H1 (cell line): ENCODE results near the gene SOX6. TPM values are rescaled to one million over a fixed set of nuclear protein-coding genes. Genes with fewer than 3 reads are reported as not detected.

Experiments used
- CTCF ChIA-PET: fragments of 300-600 bp; sonication (Branson Sonifier 250); formaldehyde crosslinking; loops from one replicate; lab custom pipeline; 2021; ENCODE audit not compliant: partially characterized antibody; lab: Charles Lee
- POLR2A ChIA-PET: fragments of 300-600 bp; sonication (Branson Sonifier 250); formaldehyde crosslinking; loops from one replicate; lab custom pipeline; 2021; ENCODE audit warnings: inconsistent platforms; ENCODE audit not compliant: partially characterized antibody; lab: Charles Lee
- DNase-seq, 2 experiments: peaks; one replicate each; pipeline versions ENCODE4 v3.0.0 to v3.0.0-alpha.2; 2010 to 2022; ENCODE audit warnings: low spot score in 2 of 2, low read depth in 1 of 2, mixed read lengths in 1 of 2
- FAIRE-seq: peaks from 2 replicates; lab custom pipeline; 2011; peaks lifted over from hg19 to GRCh38; lab: Jason Lieb, UNC
- H2AFZ ChIP-seq: 2 replicates; pipeline ENCODE4 v1.8.1; 2012; ENCODE audit warnings: low read length, inconsistent platforms
- H2AK5ac ChIP-seq: 2 replicates; pipeline ENCODE4 v1.6.1; 2013; ENCODE audit warnings: low read depth, low read length
- H2BK120ac ChIP-seq: replicated peaks from 2 replicates; pipeline ENCODE3; 2013; ENCODE audit warnings: low read depth, low read length, inconsistent platforms
- H2BK12ac ChIP-seq: 2 replicates; pipeline ENCODE4 v1.6.1; 2013; ENCODE audit warnings: low read depth, low read length
- H2BK15ac ChIP-seq: 2 replicates; pipeline ENCODE4 v1.6.1; 2013; ENCODE audit warnings: low read length
- H2BK20ac ChIP-seq: 2 replicates; pipeline ENCODE4 v1.6.1; 2013; ENCODE audit warnings: low read length
- H2BK5ac ChIP-seq: 2 replicates; pipeline ENCODE4 v1.6.1; 2013; ENCODE audit warnings: low read depth, low read length
- H3K14ac ChIP-seq: 2 replicates; pipeline ENCODE4 v1.6.1; 2013; ENCODE audit warnings: inconsistent platforms; ENCODE audit not compliant: insufficient read length
- H3K18ac ChIP-seq: 2 replicates; pipeline ENCODE4 v1.6.1; 2013; ENCODE audit warnings: low read length; ENCODE audit errors: extremely low read depth
- H3K23ac ChIP-seq: 2 replicates; pipeline ENCODE4 v1.6.1; 2013; ENCODE audit warnings: inconsistent platforms; ENCODE audit not compliant: insufficient read length
- H3K23me2 ChIP-seq: 2 replicates; pipeline ENCODE4 v1.6.1; 2013; ENCODE audit warnings: low read depth, low read length
- H3K27ac ChIP-seq: 2 replicates; pipeline ENCODE4 v1.6.1; 2011; ENCODE audit warnings: low read depth, low read length, inconsistent platforms
- H3K27me3 ChIP-seq, 4 experiments: replicated peaks in 1 of 4; 1 replicate in 1 of 4; 2 replicates in 3 of 4; pipeline versions ENCODE4 v1.6.1 to v1.8.1; 2011 to 2013; ENCODE audit warnings: low read length in 3 of 4, mild to moderate bottlenecking in 3 of 4, inconsistent platforms in 2 of 4, mixed read lengths in 2 of 4, moderate library complexity in 1 of 4; ENCODE audit not compliant: control insufficient read depth in 3 of 4, insufficient read depth in 3 of 4; ENCODE audit errors: extremely low read depth in 1 of 4
- H3K36me3 ChIP-seq, 4 experiments: 2 replicates each; pipeline versions ENCODE4 v1.6.1 to v1.8.1; 2011 to 2013; ENCODE audit warnings: mild to moderate bottlenecking in 4 of 4, low read length in 3 of 4, moderate library complexity in 2 of 4, control low read depth in 1 of 4, inconsistent platforms in 1 of 4; ENCODE audit not compliant: insufficient read depth in 4 of 4, control insufficient read depth in 2 of 4
- H3K4ac ChIP-seq: replicated peaks from 2 replicates; pipeline ENCODE3; 2013; ENCODE audit warnings: low read length, low read depth, mixed read lengths, inconsistent platforms; ENCODE audit not compliant: insufficient read length
- H3K4me1 ChIP-seq, 4 experiments: replicated peaks in 1 of 4; 1 replicate in 1 of 4; 2 replicates in 3 of 4; pipeline versions ENCODE4 v1.6.1 to v1.8.1; 2011 to 2013; ENCODE audit warnings: low read length in 3 of 4, inconsistent platforms in 2 of 4, mixed read lengths in 1 of 4; ENCODE audit not compliant: insufficient read depth in 4 of 4, control insufficient read depth in 3 of 4
- H3K4me2 ChIP-seq, 2 experiments: 2 replicates each; pipeline versions ENCODE4 v1.6.1 to v1.8.1; 2011 to 2013; ENCODE audit warnings: low read depth in 2 of 2, low read length in 2 of 2, control low read depth in 1 of 2, inconsistent platforms in 1 of 2, mild to moderate bottlenecking in 1 of 2; ENCODE audit not compliant: insufficient read depth in 1 of 2
- H3K4me3 ChIP-seq, 4 experiments: fragments of 200-600, 300-600 bp in 1 of 4; sonication (generic), shearing (Covaris generic), sonication (Bioruptor Twin) in 1 of 4; 2 replicates each; pipeline versions ENCODE4 v1.5.1 to v1.8.1; 2011 to 2016; ENCODE audit warnings: low read length in 4 of 4, low read depth in 3 of 4, control low read depth in 2 of 4, inconsistent platforms in 2 of 4, mild to moderate bottlenecking in 2 of 4, mixed read lengths in 1 of 4, moderate library complexity in 1 of 4; ENCODE audit not compliant: insufficient read depth in 2 of 4; ENCODE audit errors: extremely low read depth in 1 of 4
- H3K56ac ChIP-seq: replicated peaks from 2 replicates; pipeline ENCODE3; 2013; ENCODE audit warnings: low read depth, mild to moderate bottlenecking, mixed read lengths, low read length, inconsistent platforms; ENCODE audit not compliant: insufficient read length
- H3K79me1 ChIP-seq: 2 replicates; pipeline ENCODE4 v1.6.1; 2013; ENCODE audit warnings: low read depth, low read length, control low read depth
- H3K79me2 ChIP-seq, 2 experiments: 2 replicates each; pipeline versions ENCODE4 v1.6.1 to v1.8.1; 2012 to 2013; ENCODE audit warnings: low read length in 2 of 2, mild to moderate bottlenecking in 2 of 2, inconsistent platforms in 1 of 2; ENCODE audit not compliant: insufficient read depth in 2 of 2, control insufficient read depth in 1 of 2
- H3K9ac ChIP-seq, 4 experiments: replicated peaks in 1 of 4; 1 replicate in 1 of 4; 2 replicates in 3 of 4; pipeline versions ENCODE4 v1.6.1 to v1.8.1; 2011 to 2013; ENCODE audit warnings: low read depth in 3 of 4, low read length in 3 of 4, control low read depth in 2 of 4, mild to moderate bottlenecking in 2 of 4, moderate library complexity in 2 of 4, inconsistent platforms in 1 of 4; ENCODE audit errors: extremely low read depth in 1 of 4
- H3K9me3 ChIP-seq, 2 experiments: 2 replicates each; pipeline versions ENCODE4 v1.6.1 to v1.8.1; 2012 to 2013; ENCODE audit warnings: mild to moderate bottlenecking in 2 of 2, moderate library complexity in 2 of 2, control low read depth in 1 of 2, inconsistent platforms in 1 of 2, low read depth in 1 of 2, low read length in 1 of 2, mixed read lengths in 1 of 2; ENCODE audit not compliant: insufficient read depth in 2 of 2
- H4K20me1 ChIP-seq, 2 experiments: replicated peaks in 1 of 2; 2 replicates each; pipeline versions ENCODE3 to v1.8.1; 2011 to 2013; ENCODE audit warnings: inconsistent platforms in 2 of 2, low read length in 2 of 2, mild to moderate bottlenecking in 1 of 2; ENCODE audit not compliant: insufficient read depth in 2 of 2, control insufficient read depth in 1 of 2
- H4K5ac ChIP-seq: 2 replicates; pipeline ENCODE4 v1.6.1; 2013; ENCODE audit warnings: low read length, low read depth, mixed read lengths, inconsistent platforms; ENCODE audit not compliant: insufficient read length
- H4K8ac ChIP-seq: 2 replicates; pipeline ENCODE4 v1.8.0; 2013; ENCODE audit warnings: mild to moderate bottlenecking, moderate library complexity, low read length, inconsistent platforms; ENCODE audit not compliant: insufficient read depth; ENCODE audit errors: extremely low read depth
- H4K91ac ChIP-seq: replicated peaks from 2 replicates; pipeline ENCODE3; 2013; ENCODE audit warnings: low read length, mixed read lengths, inconsistent platforms; ENCODE audit not compliant: insufficient read length
- BCL11A ChIP-seq, 2 experiments: IDR thresholded peaks; one replicate each; pipeline ENCODE4 v1.6.1; 2011; ENCODE audit warnings: low read depth in 2 of 2, low read length in 2 of 2, mild to moderate bottlenecking in 2 of 2
- CEBPB ChIP-seq: IDR thresholded peaks from 2 replicates; pipeline ENCODE4 v1.6.1; 2012; ENCODE audit warnings: low read depth, low read length
- EZH2 ChIP-seq: fragments of 200-600 bp; sonication (generic); IDR thresholded peaks from 2 replicates; pipeline ENCODE4 v1.7.1; 2012; ENCODE audit warnings: low read depth, mild to moderate bottlenecking, moderate library complexity, low read length, inconsistent platforms; ENCODE audit not compliant: severe bottlenecking
- HDAC6 ChIP-seq: IDR thresholded peaks from one replicate; pipeline ENCODE4 v1.7.1; 2012; ENCODE audit warnings: low read depth, mild to moderate bottlenecking, inconsistent platforms, low read length, moderate library complexity
- MAFK ChIP-seq: IDR thresholded peaks from 2 replicates; pipeline ENCODE4 v1.6.1; 2012; ENCODE audit warnings: low read depth, mild to moderate bottlenecking, improper control_type of control experiment, low read length
- NRF1 ChIP-seq: IDR thresholded peaks from 2 replicates; pipeline ENCODE4 v1.6.1; 2011; ENCODE audit warnings: mild to moderate bottlenecking, low read depth, low read length, improper control_type of control experiment
- PHF8 ChIP-seq: fragments of 200-600 bp; sonication (generic); conservative IDR thresholded peaks from 2 replicates; pipeline ENCODE4 v1.7.1; 2012; ENCODE audit warnings: low read depth, mild to moderate bottlenecking, inconsistent platforms, low read length, moderate library complexity
- RFX5 ChIP-seq: IDR thresholded peaks from 2 replicates; pipeline ENCODE4 v1.6.1; 2011; ENCODE audit warnings: low read depth, low read length, improper control_type of control experiment, borderline replicate concordance
- RNF2 ChIP-seq: fragments of 200-900, 300-1000 bp; sonication (generic); IDR thresholded peaks from 2 replicates; pipeline ENCODE4 v1.7.1; 2016; ENCODE audit warnings: borderline replicate concordance, low read depth, mild to moderate bottlenecking, antibody characterized with exemption, low read length; ENCODE audit not compliant: poor library complexity, severe bottlenecking; ENCODE audit errors: missing control alignments
- SIRT6 ChIP-seq: IDR thresholded peaks from one replicate; pipeline ENCODE4 v1.7.1; 2012; ENCODE audit warnings: low read length, inconsistent platforms
- SRF ChIP-seq: IDR thresholded peaks from 2 replicates; pipeline ENCODE4 v1.6.1; 2011; ENCODE audit warnings: mild to moderate bottlenecking, low read depth, low read length, moderate library complexity
- TAF1 ChIP-seq: IDR thresholded peaks from 2 replicates; pipeline ENCODE4 v1.6.1; 2011; ENCODE audit warnings: mild to moderate bottlenecking, low read depth, low read length
- TBP ChIP-seq: IDR thresholded peaks from 2 replicates; pipeline ENCODE4 v1.6.1; 2011; ENCODE audit warnings: low read depth, low read length, improper control_type of control experiment
- YY1 ChIP-seq: IDR thresholded peaks from 2 replicates; pipeline ENCODE4 v1.6.1; 2011; ENCODE audit warnings: low read depth, mild to moderate bottlenecking, low read length
- WGBS, 2 experiments: shearing (Covaris generic) in 1 of 2; methylation state at CpG; one replicate each; pipeline versions ENCODE4 v1.1.6 to v1.1.7; 2013 to 2015; ENCODE audit warnings: low lambda C conversion rate in 2 of 2, mixed read lengths in 2 of 2, inconsistent platforms in 1 of 2, low coverage in 1 of 2, missing lambda C conversion rate in 1 of 2; ENCODE audit not compliant: insufficient replicate concordance in 2 of 2, insufficient coverage in 1 of 2, insufficient read length in 1 of 2; ENCODE audit errors: extremely low coverage in 1 of 2, missing lambda C conversion rate in 1 of 2; 5-methylcytosine and 5-hydroxymethylcytosine counted together
- polyA plus RNA-seq, 7 experiments: library from polyadenylated mRNA; depleted of rRNA in 3 of 7; stranded (reverse) in 5 of 7; unstranded in 2 of 7; fragments of >200 nt in 5 of 7; fragments of 200-250 nt in 2 of 7; gene quantifications; 1 replicate in 5 of 7; 2 replicates in 1 of 7; 4 replicates in 1 of 7; pipeline versions ENCODE4 v1.2.1 to v1.2.3, GENCODE V29; 2011 to 2013; ENCODE audit warnings: missing spikeins in 2 of 7, mixed read lengths in 2 of 7
- total RNA-seq: library from RNA; stranded (reverse); fragmentation: NEBNext Ultra II Directional; extraction: Animal tissue kit (Norgen Biotek cat#: 25700); gene quantifications from 2 replicates; pipeline ENCODE4 v1.2.1, GENCODE V29; 2021

SOX6 gene
- total and polyA plus RNA-seq, 2 of the 8 experiments (the other 6 are each of a cell fraction or from before 2014, with no cell fraction given), result 0.09 TPM; not detected in 1

- no peak overlapping the region for H3K4ac ChIP-seq
- no peak overlapping the region for H2BK120ac ChIP-seq
- no peak overlapping the region for H3K14ac ChIP-seq
- no peaks in the 10 kb centered on the region for H3K23me2 ChIP-seq
- no peaks in the 10 kb centered on the region for H3K79me2 ChIP-seq
- no peak overlapping the region for H2AFZ ChIP-seq
- no peak overlapping the region for H2AK5ac ChIP-seq
- H2BK5ac ChIP-seq, result no peak overlapping the region
- H3K23ac ChIP-seq, result no peak overlapping the region
- H3K4me3 ChIP-seq, result no peak overlapping the region
- no peak overlapping the region for H4K5ac ChIP-seq
- H3K36me3 ChIP-seq, result no peaks in the 10 kb centered on the region
- no peak for DNase-seq
- no peak overlapping the region for H4K8ac ChIP-seq
- CTCF ChIA-PET, result no interaction called here
- WGBS, 2 experiments, result 87% methylated on average over 2 of the region's 2 CpGs; no CpG with 5 or more reads in 1 of the 2 experiments
- no peak overlapping the region for H4K91ac ChIP-seq
- POLR2A ChIA-PET, result no interaction called here
- no peak overlapping the region for H3K56ac ChIP-seq
- no peak overlapping the region for H3K27ac ChIP-seq
- no peak overlapping the region for H2BK15ac ChIP-seq
- H3K27me3 ChIP-seq, result no peaks in the 10 kb centered on the region
- H3K4me2 ChIP-seq, result no peak overlapping the region
- FAIRE-seq, result no peak
- H2BK20ac ChIP-seq, result no peak overlapping the region
- no peaks in the 10 kb centered on the region for H4K20me1 ChIP-seq
- H3K9ac ChIP-seq, result no peak overlapping the region
- no peak overlapping the region for H3K18ac ChIP-seq
- no peaks in the 10 kb centered on the region for H3K79me1 ChIP-seq
- H3K9me3 ChIP-seq, result no peaks in the 10 kb centered on the region
- no peak overlapping the region for H2BK12ac ChIP-seq
- peaks cover 0 to 5% (median 1%) of the 10 kb centered on the region in 4 experiments; a peak in 3 of 7 replicates for H3K4me1 ChIP-seq
- TF ChIP-seq TBP, result no peak
- TF ChIP-seq NRF1, result no peak
- no peak for TF ChIP-seq HDAC6
- no peak for TF ChIP-seq RFX5
- TF ChIP-seq CEBPB, result no peak
- TF ChIP-seq PHF8, result no peak
- no peak for TF ChIP-seq BCL11A (IDR thresholded peaks at IDR 0.05; ENCODE audit: low read depth in 2 of 2, low read length in 2 of 2)
- TF ChIP-seq EZH2, result no peak
- no peak for TF ChIP-seq YY1
- TF ChIP-seq TAF1, result no peak
- no peak for TF ChIP-seq MAFK
- TF ChIP-seq RNF2, result no peak
- no peak for TF ChIP-seq SRF
- no peak for TF ChIP-seq SIRT6
Observed at GRCh38 chr11:16182553-16182952, 173.8 kb downstream of the SOX6 start.
